ENCODE results near the gene PYGB. TPM values are rescaled to one million over a fixed set of nuclear protein-coding genes. Genes with fewer than 3 reads are reported as not detected.

PYGB gene
- total and polyA plus RNA-seq, 2 experiments from 2014 or later: 45.3 to 61.1 TPM

GRCh38 chr20:25274481-25274880, 26.6 kb downstream of the PYGB start:
- Histone ChIP-seq H3K4me1 (ENCODE audit: insufficient read depth) (no peaks in the 10 kb centered on the region), H3K27ac (no peak overlapping the region), H3K36me3 (replicated peaks; ENCODE audit: insufficient read depth, low read depth) (no peaks in the 10 kb centered on the region), H3K4me2 (no peak overlapping the region), H2AFZ (no peak overlapping the region), H3K9me3 (ENCODE audit: low read depth) (no peaks in the 10 kb centered on the region), H3K79me2 (no peaks in the 10 kb centered on the region), H3K9me2 (replicated peaks; ENCODE audit: insufficient read depth) (no peaks in the 10 kb centered on the region), H4K20me1 (ENCODE audit: insufficient read depth, poor library complexity, severe bottlenecking) (no peaks in the 10 kb centered on the region), H3K4me3 (no peak overlapping the region), H3K27me3 (no peaks in the 10 kb centered on the region)
- DNase-seq (ENCODE audit: low spot score): no peak
- no peak for TF ChIP-seq EZH2phosphoT487 (IDR thresholded peaks at IDR 0.05; ENCODE audit: low read depth, severe bottlenecking, unreplicated experiment)
- no peak for TF ChIP-seq CTCF (IDR thresholded peaks at IDR 0.05; ENCODE audit: poor library complexity)
- no peak for TF ChIP-seq EZH2 (IDR thresholded peaks at IDR 0.05; ENCODE audit: borderline replicate concordance)
- 98% methylated on average over 20 of the region's 20 CpGs for WGBS (ENCODE audit: low lambda C conversion rate, missing lambda C conversion rate)

- no peaks in the 10 kb centered on the region for H3K4me1 ChIP-seq (ENCODE audit: insufficient read depth)
- 95% methylated on average over 32 of the region's 32 CpGs for WGBS (ENCODE audit: low lambda C conversion rate, missing lambda C conversion rate)
- no peak for TF ChIP-seq EZH2phosphoT487 (IDR thresholded peaks at IDR 0.05; ENCODE audit: low read depth, severe bottlenecking, unreplicated experiment)
- TF ChIP-seq CTCF (IDR thresholded peaks at IDR 0.05; ENCODE audit: poor library complexity): no peak
- TF ChIP-seq EZH2 (IDR thresholded peaks at IDR 0.05; ENCODE audit: borderline replicate concordance): no peak
- no peaks in the 10 kb centered on the region for H3K27me3 ChIP-seq
- H3K9me3 ChIP-seq (ENCODE audit: low read depth): no peaks in the 10 kb centered on the region
- DNase-seq (ENCODE audit: low spot score): no peak
- H3K4me3 ChIP-seq: no peak overlapping the region
- no peak overlapping the region for H2AFZ ChIP-seq
- no peaks in the 10 kb centered on the region for H3K79me2 ChIP-seq
- no peaks in the 10 kb centered on the region for H3K9me2 ChIP-seq (replicated peaks; ENCODE audit: insufficient read depth)
- no peaks in the 10 kb centered on the region for H4K20me1 ChIP-seq (ENCODE audit: insufficient read depth, poor library complexity, severe bottlenecking)
- no peak overlapping the region for H3K27ac ChIP-seq
- no peak overlapping the region for H3K4me2 ChIP-seq
- H3K36me3 ChIP-seq (replicated peaks; ENCODE audit: insufficient read depth, low read depth): no peaks in the 10 kb centered on the region
Measured at GRCh38 chr20:25274891-25275812, 27.3 kb downstream of the PYGB start.

- no peaks in the 10 kb centered on the region for H3K79me2 ChIP-seq
- no peak overlapping the region for H3K27ac ChIP-seq
- H3K9me3 ChIP-seq (ENCODE audit: low read depth): no peaks in the 10 kb centered on the region
- no peak overlapping the region for H3K4me3 ChIP-seq
- 94% methylated on average over 15 of the region's 20 CpGs for WGBS (ENCODE audit: low lambda C conversion rate, missing lambda C conversion rate)
- no peak overlapping the region for H3K4me2 ChIP-seq
- no peak overlapping the region for H2AFZ ChIP-seq
- no peaks in the 10 kb centered on the region for H4K20me1 ChIP-seq (ENCODE audit: insufficient read depth, poor library complexity, severe bottlenecking)
- TF ChIP-seq CTCF (IDR thresholded peaks at IDR 0.05; ENCODE audit: poor library complexity): no peak
- TF ChIP-seq EZH2phosphoT487 (IDR thresholded peaks at IDR 0.05; ENCODE audit: low read depth, severe bottlenecking, unreplicated experiment): no peak
- no peak for TF ChIP-seq EZH2 (IDR thresholded peaks at IDR 0.05; ENCODE audit: borderline replicate concordance)
- no peaks in the 10 kb centered on the region for H3K4me1 ChIP-seq (ENCODE audit: insufficient read depth)
- no peaks in the 10 kb centered on the region for H3K9me2 ChIP-seq (replicated peaks; ENCODE audit: insufficient read depth)
- no peak for DNase-seq (ENCODE audit: low spot score)
- no peaks in the 10 kb centered on the region for H3K27me3 ChIP-seq
- no peaks in the 10 kb centered on the region for H3K36me3 ChIP-seq (replicated peaks; ENCODE audit: insufficient read depth, low read depth)
Measured at GRCh38 chr20:25275813-25276532, 28.1 kb downstream of the PYGB start.

Data from hepatocyte (in vitro differentiated cells).